GM23338 (cell line): ENCODE results near the gene CCDC28A. TPM values are rescaled to one million over a fixed set of nuclear protein-coding genes. Genes with fewer than 3 reads are reported as not detected.

Experiments
- ATAC-seq: fragments of 200-7000 bp; cut with Tn5 transposase; 3 replicates; pipeline ENCODE4 v1.9.1; 2020
- DNase-seq: peaks from one replicate; pipeline ENCODE4 v3.0.0-alpha.2; 2015; ENCODE audit warnings: low spot score
- H2AFZ ChIP-seq: fragments of 200-600 bp; sonication (generic); 2 replicates; pipeline ENCODE4 v1.8.0; 2016; ENCODE audit warnings: antibody characterized with exemption, mild to moderate bottlenecking, moderate library complexity
- H3F3A ChIP-seq: fragments of 200-600 bp; sonication (generic); replicated peaks from 2 replicates; pipeline ENCODE4 v1.8.0; 2017; ENCODE audit warnings: antibody characterized with exemption, mixed run types, low read depth
- H3K27ac ChIP-seq: fragments of 200-600 bp; sonication (generic); 2 replicates; pipeline ENCODE4 v1.6.1; 2016; ENCODE audit warnings: low read depth
- H3K27me3 ChIP-seq: fragments of 200-600 bp; sonication (generic); 2 replicates; pipeline ENCODE4 v1.8.0; 2016; ENCODE audit warnings: mild to moderate bottlenecking, mixed run types, moderate library complexity; ENCODE audit not compliant: insufficient read depth
- H3K36me3 ChIP-seq: fragments of 200-600 bp; sonication (generic); 2 replicates; pipeline ENCODE4 v1.8.0; 2016; ENCODE audit warnings: mild to moderate bottlenecking; ENCODE audit not compliant: insufficient read depth
- H3K4me1 ChIP-seq: fragments of 200-600 bp; sonication (generic); 2 replicates; pipeline ENCODE4 v1.8.0; 2016; ENCODE audit warnings: mild to moderate bottlenecking, moderate library complexity; ENCODE audit not compliant: insufficient read depth
- H3K4me2 ChIP-seq: fragments of 200-600 bp; sonication (generic); 2 replicates; pipeline ENCODE4 v1.7.1; 2017; ENCODE audit warnings: mixed run types
- H3K4me3 ChIP-seq: fragments of 200-600 bp; sonication (generic); 2 replicates; pipeline ENCODE4 v1.6.1; 2016; ENCODE audit warnings: mixed run types
- H3K79me2 ChIP-seq: fragments of 200-600 bp; sonication (generic); replicated peaks from 2 replicates; pipeline ENCODE4 v1.8.0; 2017; ENCODE audit warnings: mild to moderate bottlenecking; ENCODE audit not compliant: insufficient read depth
- H3K9me2 ChIP-seq: fragments of 200-600 bp; sonication (generic); 2 replicates; pipeline ENCODE4 v1.8.0; 2017; ENCODE audit not compliant: insufficient read depth
- H4K20me1 ChIP-seq: fragments of 200-600 bp; sonication (generic); replicated peaks from 2 replicates; pipeline ENCODE4 v1.8.0; 2017; ENCODE audit warnings: mild to moderate bottlenecking; ENCODE audit not compliant: insufficient read depth
- H3K27ac Mint-ChIP-seq: 2 replicates; pipeline ENCODE4 v1.8.0; 2020; ENCODE audit warnings: inconsistent platforms, mild to moderate bottlenecking, moderate library complexity, mixed read lengths
- H3K27me3 Mint-ChIP-seq: 3 replicates; pipeline ENCODE4 v1.8.0; 2022; ENCODE audit warnings: low read depth, mild to moderate bottlenecking, moderate library complexity, mixed read lengths, inconsistent platforms; ENCODE audit not compliant: insufficient read depth, poor library complexity
- H3K36me3 Mint-ChIP-seq: 3 replicates; pipeline ENCODE4 v1.8.0; 2021; ENCODE audit warnings: low read depth, mild to moderate bottlenecking, inconsistent platforms, moderate library complexity, mixed read lengths
- H3K4me1 Mint-ChIP-seq: 3 replicates; pipeline ENCODE4 v1.8.0; 2020; ENCODE audit warnings: mild to moderate bottlenecking, inconsistent platforms, mixed read lengths
- H3K4me3 Mint-ChIP-seq: 3 replicates; pipeline ENCODE4 v1.8.0; 2021; ENCODE audit warnings: moderate library complexity, mild to moderate bottlenecking, inconsistent platforms, mixed read lengths
- H3K9me3 Mint-ChIP-seq: 3 replicates; pipeline ENCODE4 v1.8.0; 2020; ENCODE audit warnings: moderate library complexity, mild to moderate bottlenecking, inconsistent platforms, mixed read lengths
- CREB1 ChIP-seq: fragments of 250-450 bp; sonication (Bioruptor Pico); IDR thresholded peaks from 2 replicates; pipeline ENCODE4 v1.5.0; 2020; ENCODE audit warnings: low read depth, mild to moderate bottlenecking, moderate library complexity
- CTCF ChIP-seq, 2 experiments: fragments of 200-600 bp in 1 of 2; sonication (generic) in 1 of 2; conservative IDR thresholded peaks; 2 replicates each; pipeline versions ENCODE4 v1.5.1 to v1.6.1; 2016 to 2017; ENCODE audit warnings: antibody characterized with exemption in 2 of 2, low read depth in 2 of 2, mild to moderate bottlenecking in 2 of 2, moderate library complexity in 1 of 2
- ETS1 ChIP-seq: IDR thresholded peaks from 2 replicates; pipeline ENCODE4 v1.6.1; 2016; ENCODE audit warnings: antibody characterized with exemption
- EZH2 ChIP-seq: fragments of 200-600 bp; sonication (generic); IDR thresholded peaks from one replicate; pipeline ENCODE4 v1.8.0; 2017; ENCODE audit warnings: antibody characterized with exemption, mild to moderate bottlenecking, low read depth; ENCODE audit not compliant: unreplicated experiment
- EZH2phosphoT487 ChIP-seq: fragments of 200-600 bp; sonication (generic); IDR thresholded peaks from one replicate; pipeline ENCODE4 v1.8.1; 2018; ENCODE audit warnings: antibody characterized with exemption; ENCODE audit not compliant: unreplicated experiment
- JUNB ChIP-seq: IDR thresholded peaks from one replicate; pipeline ENCODE4 v1.6.1; 2016; ENCODE audit warnings: antibody characterized with exemption; ENCODE audit not compliant: unreplicated experiment
- NANOG ChIP-seq: IDR thresholded peaks from 2 replicates; pipeline ENCODE4 v1.6.1; 2016; ENCODE audit warnings: antibody characterized with exemption, borderline replicate concordance
- POLR2AphosphoS5 ChIP-seq: IDR thresholded peaks from 2 replicates; pipeline ENCODE4 v1.6.1; 2016; ENCODE audit warnings: antibody characterized with exemption, low read depth
- REST ChIP-seq: IDR thresholded peaks from one replicate; pipeline ENCODE4 v1.6.1; 2018; ENCODE audit warnings: antibody characterized with exemption; ENCODE audit not compliant: unreplicated experiment
- STAT1 ChIP-seq: IDR thresholded peaks from one replicate; pipeline ENCODE4 v1.6.1; 2016; ENCODE audit warnings: antibody characterized with exemption; ENCODE audit not compliant: unreplicated experiment
- ZNF114 ChIP-seq: fragments of 250-450 bp; sonication (Bioruptor Pico); IDR thresholded peaks from 2 replicates; pipeline ENCODE4 v1.5.0; 2020; ENCODE audit warnings: mild to moderate bottlenecking, moderate library complexity
- ZNF331 ChIP-seq: fragments of 250-450 bp; sonication (Bioruptor Pico); IDR thresholded peaks from 2 replicates; pipeline ENCODE4 v1.5.0; 2020; ENCODE audit warnings: low read depth, mild to moderate bottlenecking, moderate library complexity
- ZNF462 ChIP-seq: fragments of 250-450 bp; sonication (Bioruptor Pico); IDR thresholded peaks from 2 replicates; pipeline ENCODE4 v1.5.0; 2020; ENCODE audit warnings: mild to moderate bottlenecking, moderate library complexity
- polyA plus RNA-seq: library from polyadenylated mRNA; unstranded; fragments of >200 nt; fragmentation: Nextera tagmentation; extraction: Ambion mirVana; gene quantifications from 2 replicates; pipeline ENCODE4 v1.2.1, GENCODE V29; 2016
- total RNA-seq: library from RNA; depleted of rRNA; stranded (reverse); fragments of >200 nt; shearing (Covaris generic); gene quantifications from 2 replicates; pipeline ENCODE4 v1.2.3, GENCODE V29; 2014

The CCDC28A gene
- total and polyA plus RNA-seq, 2 experiments from 2014 or later, result 11.2 to 14.0 TPM

GRCh38 chr6:138785980-138786379 lies 12.4 kb downstream of the CCDC28A start:
- H3K27ac ChIP-seq, result no peak overlapping the region
- no peaks in the 10 kb centered on the region for H3K4me1 Mint-ChIP-seq
- no peaks in the 10 kb centered on the region for H3K4me1 ChIP-seq
- H3K36me3 ChIP-seq, result no peaks in the 10 kb centered on the region
- H3K27me3 Mint-ChIP-seq, result peaks cover 2% of the 10 kb centered on the region
- H3F3A ChIP-seq, result no peaks in the 10 kb centered on the region
- H3K4me3 ChIP-seq, result no peak overlapping the region
- DNase-seq (no peak), ATAC-seq (no peak)
- no peak for TF ChIP-seq EZH2
- no peak for TF ChIP-seq POLR2AphosphoS5
- TF ChIP-seq ZNF114 (CRISPR knock-in tag), result no peak
- no peak for TF ChIP-seq CTCF (conservative IDR thresholded peaks at IDR 0.05; ENCODE audit: low read depth in 2 of 2)
- no peak for TF ChIP-seq ETS1
- no peak for TF ChIP-seq CREB1
- TF ChIP-seq STAT1, result no peak
- no peak for TF ChIP-seq EZH2phosphoT487
- no peak for TF ChIP-seq JUNB
- TF ChIP-seq ZNF462, result no peak
- no peak for TF ChIP-seq NANOG
- TF ChIP-seq ZNF331 (CRISPR knock-in tag), result no peak
- no peak for TF ChIP-seq REST
- H2AFZ ChIP-seq, result no peak overlapping the region
- no peak overlapping the region for H3K4me2 ChIP-seq
- H3K9me2 ChIP-seq, result no peaks in the 10 kb centered on the region
- no peak overlapping the region for H3K27ac Mint-ChIP-seq
- H3K36me3 Mint-ChIP-seq, result no peaks in the 10 kb centered on the region
- no peaks in the 10 kb centered on the region; the same call in 1 of the 2 replicates for H4K20me1 ChIP-seq
- H3K79me2 ChIP-seq, result no peaks in the 10 kb centered on the region
- H3K27me3 ChIP-seq, result no peaks in the 10 kb centered on the region
- H3K9me3 Mint-ChIP-seq, result no peaks in the 10 kb centered on the region
- H3K4me3 Mint-ChIP-seq, result no peak overlapping the region
